Astrocyte (in vitro differentiated cells and primary cell): Measurements from ENCODE around the gene NTSR1.

Source experiments
- CTCF ChIP-seq: IDR thresholded peaks from 2 replicates; pipeline ENCODE4 v1.5.1; 2011; ENCODE audit warnings: low read depth, mild to moderate bottlenecking, inconsistent platforms, low read length, moderate library complexity; ENCODE audit not compliant: insufficient read depth
- EZH2 ChIP-seq: IDR thresholded peaks from 2 replicates; pipeline ENCODE4 v1.6.1; 2012; ENCODE audit warnings: mild to moderate bottlenecking, low read length, inconsistent platforms; ENCODE audit not compliant: insufficient read depth

- TF ChIP-seq CTCF (no peak), EZH2 (no peak)
Measured at GRCh38 chr20:62688083-62688482, 20.6 kb upstream of the NTSR1 start.
